HUDEP-2 (cell line): ENCODE data around the gene STEAP4.

Source experiments
- DNase-seq, 76 experiments: peaks; one replicate each; lab custom pipeline; 2025; ENCODE audit not compliant: unreplicated experiment in 76 of 76; lab: John Stamatoyannopoulos, UW

The STEAP4 gene

GRCh38 chr7:88306590-88307048 lies at the start of gene STEAP4:
Gene STEAP4, minus strand, starts transcription at chr7:88306894. Its CDS starts 22,625 bp downstream, at chr7:88284269.
- no peak for DNase-seq

- DNase-seq = no peak
These were observed 48.3 kb upstream of the STEAP4 start for GRCh38 chr7:88355011-88355410.

DNA sequence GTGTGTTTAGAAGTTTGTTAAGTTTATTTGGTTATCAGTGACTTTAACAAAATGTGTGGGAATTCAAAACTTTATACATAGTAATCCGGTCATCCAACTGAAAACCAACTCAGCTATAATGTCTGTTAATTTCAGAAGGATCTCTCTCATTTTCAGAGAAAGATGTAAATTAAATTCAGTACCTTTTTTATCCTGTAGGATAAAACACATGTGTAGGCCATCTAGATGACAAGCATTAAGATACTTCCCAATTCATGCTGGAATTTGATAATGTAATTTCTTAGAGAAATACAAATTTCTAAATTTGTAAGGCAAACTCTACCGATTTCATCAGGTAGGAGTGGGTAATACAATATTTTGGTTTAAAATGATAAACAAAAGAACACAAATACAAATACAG lies 43.4 kb upstream of the STEAP4 start:
- DNase-seq = no peak

DNA sequence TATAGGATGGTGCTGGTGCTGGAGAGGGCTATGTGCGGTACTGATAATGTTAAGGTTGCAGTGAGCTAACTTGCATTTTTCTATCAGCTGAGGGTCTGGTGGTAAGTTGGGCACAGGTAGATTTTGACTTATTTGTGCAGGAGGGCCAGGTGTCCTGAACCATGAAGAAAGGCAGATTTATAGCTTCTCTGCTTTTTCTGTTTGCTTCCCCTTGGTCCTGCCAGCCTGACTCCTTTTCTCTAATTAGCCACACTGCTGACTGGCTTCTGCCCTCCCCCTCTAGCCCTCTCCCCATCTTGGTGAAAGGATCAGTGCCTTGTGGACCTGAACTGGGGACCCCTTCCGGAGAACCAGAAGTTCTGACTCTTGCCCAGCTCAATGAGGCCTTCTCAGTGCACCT lies 40.8 kb upstream of the STEAP4 start:
- no peak for DNase-seq

DNA sequence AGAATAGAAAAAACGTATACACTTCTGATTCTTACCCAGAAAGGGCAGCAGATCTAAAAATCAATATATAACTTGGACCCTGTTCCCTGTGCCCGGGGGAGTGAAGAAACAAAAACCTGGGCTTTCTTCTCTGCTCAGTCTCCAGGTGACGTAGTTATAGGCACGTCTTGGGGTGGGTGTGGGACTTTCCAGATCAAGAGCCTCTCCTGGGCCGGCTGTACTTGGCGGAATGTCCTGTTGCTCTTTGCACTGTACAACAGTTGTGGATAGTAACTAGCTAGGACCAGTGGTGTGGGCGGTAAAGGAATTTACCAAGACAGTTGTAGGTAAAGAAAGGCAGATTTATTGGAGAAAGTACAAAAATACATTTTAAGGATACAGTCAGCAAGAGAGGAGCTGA lies 40.4 kb upstream of the STEAP4 start:
- DNase-seq = no peak

DNA sequence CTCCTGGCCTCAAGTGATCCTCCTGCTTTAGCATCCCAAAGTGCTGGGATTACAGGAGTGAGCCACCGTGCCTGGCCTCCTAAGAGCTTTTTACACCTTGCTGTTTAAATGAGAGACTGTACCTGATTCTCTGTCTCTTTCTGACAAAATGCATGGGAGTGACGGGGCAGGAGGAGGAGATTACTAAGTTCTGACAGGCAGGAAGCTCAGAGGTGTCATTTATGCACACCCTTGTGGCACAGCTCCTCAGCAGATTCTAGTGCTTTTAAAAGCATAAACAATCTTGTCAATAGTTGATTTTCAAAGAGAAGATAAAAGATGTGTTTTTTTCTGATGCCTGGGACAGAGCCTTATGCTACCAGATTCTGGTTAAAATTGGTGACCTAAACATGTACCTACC lies 39.7 kb upstream of the STEAP4 start:
- no peak for DNase-seq

DNA sequence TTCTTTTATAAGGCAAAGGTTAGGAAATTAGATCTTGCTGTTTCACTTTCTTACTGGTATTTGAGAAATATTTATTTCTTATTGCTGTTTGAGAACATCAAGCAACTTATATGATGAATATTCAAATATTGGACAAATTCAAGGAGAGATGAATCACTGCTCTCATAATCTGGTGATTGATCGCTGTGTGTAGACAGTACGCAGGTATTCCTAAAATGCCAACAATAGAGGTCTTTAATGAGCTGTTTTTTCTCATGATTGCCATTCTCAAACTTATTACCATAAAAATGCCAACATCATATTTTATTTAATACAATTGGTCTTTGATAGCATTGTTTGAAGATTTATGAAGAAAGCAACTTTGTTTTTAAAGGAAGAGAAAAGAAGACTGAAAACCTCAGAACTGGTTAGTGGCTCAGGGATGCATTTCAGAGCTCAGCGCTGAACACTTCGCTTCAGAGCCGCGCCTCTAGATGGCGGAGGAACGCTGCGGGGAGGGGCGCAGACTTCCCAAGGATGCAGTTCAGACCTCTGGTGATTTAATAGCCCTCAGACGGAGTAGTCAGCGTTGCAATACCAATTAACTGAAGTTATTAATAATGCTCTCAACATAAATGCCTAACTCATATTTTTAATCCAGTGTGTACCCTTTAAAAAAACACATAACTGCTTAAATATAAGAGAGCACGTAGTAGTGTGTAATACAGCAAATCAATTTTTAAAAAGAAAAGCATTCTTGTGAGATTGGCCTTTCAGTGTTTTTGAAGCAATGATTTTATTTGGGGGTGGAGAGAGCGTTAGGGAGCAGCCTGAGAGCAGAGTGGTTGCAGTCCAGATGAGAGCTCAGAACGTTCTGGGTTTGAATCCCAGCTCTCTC lies 38.5 kb upstream of the STEAP4 start:
- peak in 2 of 76 experiments; percentile 3 to 6 for DNase-seq

- DNase-seq = no peak
These were observed 37.6 kb upstream of the STEAP4 start for GRCh38 chr7:88344271-88344670.

- no peak for DNase-seq
These were observed 32.7 kb upstream of the STEAP4 start for GRCh38 chr7:88339195-88339922.

GRCh38 chr7:88338503-88338902 lies 31.8 kb upstream of the STEAP4 start:
- DNase-seq = no peak

DNA sequence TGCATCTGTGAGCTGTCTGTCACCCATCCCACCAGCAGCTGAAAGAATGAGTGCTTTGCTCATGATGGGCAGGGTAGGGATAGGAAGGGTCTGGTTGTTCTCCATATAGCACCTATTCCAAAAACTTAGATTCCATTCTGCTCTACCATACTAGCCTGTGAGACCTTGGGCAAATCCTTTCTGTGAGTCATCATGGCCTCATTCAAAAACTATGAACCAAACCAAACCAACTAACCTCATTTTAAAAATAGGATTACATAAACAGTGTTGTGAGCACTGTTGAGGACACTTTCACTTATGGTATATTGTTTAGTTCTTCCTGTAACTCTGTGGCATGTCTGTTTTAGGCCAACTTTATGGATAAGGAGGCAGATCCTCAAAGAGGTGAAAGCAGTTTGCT lies 30.9 kb upstream of the STEAP4 start:
- DNase-seq = no peak

DNA sequence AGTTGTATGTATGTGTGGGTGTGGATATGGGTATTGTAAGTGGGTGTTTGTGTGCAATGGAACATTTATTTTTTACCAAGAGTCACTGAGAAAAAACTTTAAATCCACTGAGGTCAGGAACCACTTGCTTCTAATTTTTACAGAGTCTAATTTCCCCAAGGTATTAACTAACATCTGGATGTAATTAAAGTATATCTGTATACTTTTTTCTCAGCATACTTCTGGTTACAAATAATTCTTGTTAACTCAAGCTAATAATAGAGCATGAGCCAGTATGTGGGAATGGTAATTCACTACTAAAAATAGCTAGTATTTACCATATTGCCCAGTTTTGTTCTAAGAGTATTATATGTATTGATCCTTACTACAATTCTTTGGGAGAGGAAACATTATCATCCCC lies 24.6 kb upstream of the STEAP4 start:
- DNase-seq = no peak

GRCh38 chr7:88329532-88330463 lies 23.1 kb upstream of the STEAP4 start:
- DNase-seq = no peak

- no peak for DNase-seq
These were observed 22.1 kb upstream of the STEAP4 start for GRCh38 chr7:88328787-88329186.

DNA sequence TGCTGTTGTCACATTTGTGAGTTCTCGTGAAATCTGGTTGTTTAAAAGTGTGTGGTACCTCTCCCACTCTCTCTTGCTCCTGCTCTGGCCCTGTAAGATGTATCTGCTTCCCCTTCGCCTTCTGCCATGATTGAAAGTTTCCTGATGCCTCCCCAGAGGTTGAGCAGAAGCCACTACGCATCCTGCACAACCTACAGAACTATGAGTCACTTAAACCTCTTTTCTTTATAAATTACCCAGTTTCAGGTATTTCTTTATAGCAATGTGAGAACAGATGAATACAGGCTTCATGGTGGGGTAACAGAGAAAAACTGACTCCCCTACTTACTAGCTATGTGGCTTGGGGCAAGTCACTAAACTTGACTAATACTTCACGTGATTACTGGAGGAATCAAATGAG lies 18.0 kb upstream of the STEAP4 start:
- no peak for DNase-seq

GRCh38 chr7:88322151-88322550 lies 15.5 kb upstream of the STEAP4 start:
- DNase-seq = no peak

- DNase-seq = no peak
These were observed 15.0 kb upstream of the STEAP4 start for GRCh38 chr7:88321694-88322093.

DNA sequence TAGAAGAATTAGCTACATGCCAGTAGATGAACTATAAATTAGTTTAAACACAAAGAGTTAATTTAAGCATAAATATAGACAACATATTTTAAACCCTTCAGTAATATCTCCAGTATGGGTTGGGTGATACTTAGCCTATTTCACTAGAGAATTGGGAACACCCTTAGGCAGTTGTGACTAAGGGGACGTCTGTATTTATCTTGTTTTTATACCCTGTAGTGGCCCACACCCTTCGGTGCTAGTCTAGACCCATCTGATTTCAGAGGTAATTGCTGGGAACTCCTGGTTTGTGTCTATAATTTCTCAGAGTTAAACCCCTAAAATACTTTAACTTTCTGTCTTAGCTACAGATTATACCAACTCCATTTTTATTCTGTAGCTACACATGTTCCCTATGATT lies 11.5 kb upstream of the STEAP4 start:
- no peak for DNase-seq

- no peak for DNase-seq
These were observed 10.7 kb upstream of the STEAP4 start for GRCh38 chr7:88317422-88317821.

DNA sequence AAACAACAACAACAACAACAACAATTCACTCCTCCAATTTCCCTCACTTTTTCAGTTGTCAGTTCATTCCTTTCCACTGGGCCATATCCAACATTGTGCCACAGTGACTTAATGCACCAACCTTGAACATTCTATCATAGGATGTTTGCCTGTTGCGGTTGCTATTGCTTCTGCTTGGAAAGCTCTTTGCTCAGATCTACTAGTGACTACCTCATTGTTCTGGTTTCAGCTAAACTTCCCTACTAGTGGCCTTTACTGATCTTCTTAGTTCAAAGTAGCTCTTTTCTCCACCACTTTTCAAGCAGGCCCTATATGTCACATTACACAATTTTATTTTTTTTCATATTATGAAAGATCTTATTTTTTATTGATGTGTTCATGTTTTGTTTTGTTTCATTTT lies 9.8 kb upstream of the STEAP4 start:
- no peak for DNase-seq

DNA sequence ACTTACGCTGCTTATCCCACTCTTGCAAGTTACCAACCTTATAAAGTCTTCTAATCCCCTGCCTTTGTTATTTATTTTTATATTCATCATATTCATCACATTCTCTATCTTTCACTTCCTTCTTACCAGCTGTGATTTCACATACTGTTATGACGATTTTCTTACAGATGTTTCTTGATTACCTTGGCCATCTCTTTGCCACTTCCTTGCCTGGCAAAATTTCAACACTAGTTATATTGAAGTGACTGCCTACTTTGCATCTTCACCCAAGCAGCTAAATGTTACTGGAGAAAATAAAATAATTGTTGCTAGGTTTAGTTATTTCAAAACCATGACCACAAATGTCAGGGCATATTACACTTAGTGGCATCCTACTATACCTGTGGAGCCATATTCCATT lies 8.8 kb upstream of the STEAP4 start:
- DNase-seq = no peak
